ENCODE data around the gene SUOX. TPM values are rescaled to one million over a fixed set of nuclear protein-coding genes. Genes with fewer than 3 reads are reported as not detected.

The SUOX gene
- total and polyA plus RNA-seq, 11 donors: 25.0 to 59.5 (median 30.0) TPM

DNA sequence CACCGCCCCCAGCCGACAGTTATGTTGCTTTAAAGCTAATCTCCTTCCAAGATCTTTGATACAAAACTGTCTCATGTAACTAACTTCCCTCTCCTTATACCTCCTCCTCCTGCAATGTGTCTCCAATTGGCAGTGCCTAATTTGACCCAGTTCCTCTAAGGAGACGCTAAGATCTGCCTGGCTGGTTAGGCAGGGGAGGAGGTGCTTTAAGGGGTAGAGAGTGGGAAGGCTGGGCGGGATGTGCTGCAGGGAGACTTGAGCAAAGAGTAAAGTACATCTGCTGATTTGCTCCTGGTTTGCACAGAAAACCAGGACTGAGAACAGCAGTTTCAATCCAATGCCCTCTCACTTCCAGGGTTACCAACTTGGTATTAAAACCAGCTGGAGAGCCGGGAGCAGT, 16.4 kb downstream of the SUOX start:
- intact Hi-C loops (cut with DNase I): no loop called here
- no peaks in the 10 kb centered on the region for H3K9me3 ChIP-seq
- ATAC-seq (no peak), DNase-seq (no peak)
- H3K36me3 ChIP-seq: peaks cover 0 to 21% (median 9%) of the 10 kb centered on the region in 9 donors
- WGBS, 4 donors: 92 to 95% (median 94%) methylated on average over 5 of the region's 5 CpGs
- TF ChIP-seq, protein P1, sequence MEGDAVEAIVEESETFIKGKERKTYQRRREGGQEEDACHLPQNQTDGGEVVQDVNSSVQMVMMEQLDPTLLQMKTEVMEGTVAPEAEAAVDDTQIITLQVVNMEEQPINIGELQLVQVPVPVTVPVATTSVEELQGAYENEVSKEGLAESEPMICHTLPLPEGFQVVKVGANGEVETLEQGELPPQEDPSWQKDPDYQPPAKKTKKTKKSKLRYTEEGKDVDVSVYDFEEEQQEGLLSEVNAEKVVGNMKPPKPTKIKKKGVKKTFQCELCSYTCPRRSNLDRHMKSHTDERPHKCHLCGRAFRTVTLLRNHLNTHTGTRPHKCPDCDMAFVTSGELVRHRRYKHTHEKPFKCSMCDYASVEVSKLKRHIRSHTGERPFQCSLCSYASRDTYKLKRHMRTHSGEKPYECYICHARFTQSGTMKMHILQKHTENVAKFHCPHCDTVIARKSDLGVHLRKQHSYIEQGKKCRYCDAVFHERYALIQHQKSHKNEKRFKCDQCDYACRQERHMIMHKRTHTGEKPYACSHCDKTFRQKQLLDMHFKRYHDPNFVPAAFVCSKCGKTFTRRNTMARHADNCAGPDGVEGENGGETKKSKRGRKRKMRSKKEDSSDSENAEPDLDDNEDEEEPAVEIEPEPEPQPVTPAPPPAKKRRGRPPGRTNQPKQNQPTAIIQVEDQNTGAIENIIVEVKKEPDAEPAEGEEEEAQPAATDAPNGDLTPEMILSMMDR (IDR thresholded peaks at IDR 0.05): no peak
- TF ChIP-seq POLR2A (IDR thresholded peaks at IDR 0.05): no peak
- H3K4me1 ChIP-seq: peaks cover 0 to 1% (median 0%) of the 10 kb centered on the region in 12 donors
- H3K4me3 ChIP-seq: no peak overlapping the region
- H3K27ac ChIP-seq: no peak overlapping the region
- H3K27me3 ChIP-seq: no peaks in the 10 kb centered on the region

DNA sequence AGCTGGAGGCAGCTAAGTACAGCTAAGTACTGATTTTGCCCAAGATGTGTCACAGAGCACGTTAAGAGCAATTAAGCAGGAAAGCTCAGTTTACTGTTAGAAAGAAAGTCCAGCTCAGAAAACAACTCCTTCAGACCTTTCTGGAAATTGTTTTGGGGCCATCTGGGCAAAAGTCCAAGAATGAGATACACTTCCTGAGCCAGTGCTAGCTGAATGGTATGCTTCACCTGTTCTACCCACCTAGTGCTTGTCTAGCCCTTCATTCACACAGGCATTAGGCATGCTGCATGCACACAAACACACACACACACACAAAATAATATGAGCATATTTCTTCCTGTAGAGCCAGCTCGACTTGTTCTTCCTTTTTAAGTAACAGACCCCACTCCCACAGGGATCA, 17.1 kb downstream of the SUOX start:
- Histone ChIP-seq H3K4me1 (no peaks in the 10 kb centered on the region), H3K36me3 (peaks cover 0 to 26% (median 10%) of the 10 kb centered on the region in 9 donors), H3K27me3 (no peaks in the 10 kb centered on the region), H3K4me3 (no peak overlapping the region), H3K27ac (no peak overlapping the region), H3K9me3 (no peaks in the 10 kb centered on the region)
- intact Hi-C loops (cut with DNase I): no loop called here
- 45 to 62% (median 52%) methylated on average over 2 of the region's 2 CpGs for WGBS, 4 donors
- ATAC-seq (no peak), DNase-seq (no peak)
- TF ChIP-seq POLR2A (IDR thresholded peaks at IDR 0.05): no peak
- TF ChIP-seq, protein P1 (IDR thresholded peaks at IDR 0.05): no peak

DNA sequence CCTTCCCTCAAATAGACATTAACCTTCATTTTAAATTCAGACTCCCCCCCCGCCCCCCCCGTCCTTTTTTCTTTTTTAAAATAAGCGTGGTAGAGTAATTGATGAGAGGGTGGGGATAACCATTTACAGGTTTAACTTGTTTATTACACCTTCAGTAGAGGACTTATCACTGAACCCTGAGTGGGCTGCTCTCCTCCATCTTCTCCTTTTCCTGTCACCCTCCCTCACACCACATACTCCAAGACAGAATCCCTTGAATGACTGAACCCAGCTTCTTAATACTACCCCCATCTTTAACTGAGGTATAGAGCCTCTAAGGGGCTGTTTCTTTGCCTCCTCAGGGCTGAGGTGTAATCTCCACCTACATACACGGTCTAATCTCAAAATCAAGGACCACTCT, 20.1 kb downstream of the SUOX start:
- TF ChIP-seq, protein P1 (IDR thresholded peaks at IDR 0.05): no peak
- H3K4me3 ChIP-seq: no peak overlapping the region
- intact Hi-C loops (cut with DNase I): no loop called here
- ATAC-seq (no peak), DNase-seq (no peak)
- WGBS, 4 donors: 86 to 94% (median 89%) methylated on average over 4 of the region's 4 CpGs
- H3K27ac ChIP-seq: no peak overlapping the region
- H3K36me3 ChIP-seq: peaks cover 0 to 17% (median 10%) of the 10 kb centered on the region in 9 donors
- peaks cover 0 to 17% (median 6%) of the 10 kb centered on the region in 12 donors for H3K4me1 ChIP-seq
- H3K9me3 ChIP-seq: no peaks in the 10 kb centered on the region
- H3K27me3 ChIP-seq: no peaks in the 10 kb centered on the region

DNA sequence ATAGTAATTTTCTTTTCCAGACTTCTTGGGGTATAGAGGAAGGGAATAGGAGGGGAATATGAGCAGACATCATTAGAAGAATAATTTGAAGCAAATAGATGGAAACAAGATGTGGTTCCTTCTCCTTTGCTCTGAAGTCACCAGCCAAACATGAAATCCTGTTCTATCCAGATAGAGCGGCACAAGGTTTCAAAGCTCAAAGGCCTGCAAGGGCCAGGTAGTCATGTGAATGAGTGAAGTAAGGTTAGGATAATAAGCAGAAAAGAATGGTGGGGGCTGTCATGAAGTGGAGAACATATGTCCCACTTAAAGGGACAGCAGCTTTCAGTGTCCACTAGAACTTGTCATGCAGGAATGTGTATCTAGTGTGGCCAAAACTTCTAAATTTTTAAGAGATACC, 21.3 kb downstream of the SUOX start:
- Histone ChIP-seq H3K4me3 (no peak overlapping the region), H3K27ac (no peak overlapping the region), H3K36me3 (peaks cover 0 to 17% (median 10%) of the 10 kb centered on the region in 9 donors), H3K9me3 (no peaks in the 10 kb centered on the region), H3K4me1 (peaks cover 0 to 21% (median 6%) of the 10 kb centered on the region in 12 donors), H3K27me3 (no peaks in the 10 kb centered on the region)
- ATAC-seq: no peak
- TF ChIP-seq, protein P1 (IDR thresholded peaks at IDR 0.05): no peak
- no peak for TF ChIP-seq POLR2A (IDR thresholded peaks at IDR 0.05)
- no peak for DNase-seq
- intact Hi-C loops (cut with DNase I): no loop called here
- WGBS, 4 donors: 94 to 98% (median 97%) methylated on average over 1 of the region's 1 CpG

Data from heart left ventricle (tissue), 16 donors.